ENCODE data around the gene TCEA3. TPM values are rescaled to one million over a fixed set of nuclear protein-coding genes. Genes with fewer than 3 reads are reported as not detected.
A peak's percentile ranks its signal among the peaks of the same experiment; 100 is the strongest.

TCEA3 gene
- total RNA-seq, 2 experiments from 2014 or later: 18.3 to 19.5 TPM

DNA sequence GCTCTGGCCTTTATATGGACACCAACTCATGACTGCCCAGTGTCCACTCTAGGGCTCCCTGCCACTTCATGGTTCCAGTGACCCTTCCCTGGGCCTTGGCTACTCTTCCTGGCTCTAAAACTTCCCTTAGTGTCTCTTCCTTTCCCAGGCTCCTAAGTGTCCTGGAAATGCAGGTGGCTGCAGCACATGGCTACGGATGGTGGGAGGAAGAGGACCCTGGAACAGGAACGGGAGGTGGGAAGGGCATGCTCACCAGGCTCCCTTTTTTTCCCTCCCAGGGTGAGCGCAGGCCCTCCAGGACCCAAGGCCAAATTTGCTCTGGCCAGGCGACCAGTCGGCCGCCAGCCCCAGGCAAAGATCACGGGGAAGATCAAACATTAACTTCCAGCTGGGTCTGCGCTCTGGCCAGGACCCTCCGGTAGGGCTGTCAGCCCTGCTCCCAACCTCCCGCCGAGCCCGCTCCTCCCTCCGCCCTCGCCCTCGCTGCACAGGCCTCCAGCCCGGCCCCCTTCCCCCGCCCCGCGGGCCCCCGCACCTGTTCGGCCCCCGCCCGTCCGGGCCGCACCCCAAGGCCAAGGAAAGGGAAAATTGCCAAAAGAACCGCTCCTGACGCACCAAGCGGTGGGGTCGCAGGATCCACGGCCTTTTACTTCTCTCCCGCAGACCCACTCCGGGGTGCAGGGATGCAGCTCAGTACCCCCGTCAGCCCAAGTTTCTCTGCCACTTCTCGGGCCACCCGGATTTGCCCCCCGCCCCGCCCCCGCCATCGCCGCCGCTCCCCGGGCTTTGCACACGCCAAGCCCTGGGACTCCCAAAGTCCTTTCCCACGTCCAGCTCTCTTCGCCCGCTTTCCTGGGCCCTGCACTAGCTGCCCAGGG lies 894 bp downstream of the TCEA3 start:
- H3K36me3 Mint-ChIP-seq (ENCODE audit: low read depth): no peaks in the 10 kb centered on the region
- peaks cover 48% of the 10 kb centered on the region for H3K4me1 Mint-ChIP-seq
- ChIA-PET POLR2A (no interaction called here), CTCF (interaction anchor here (1.7 kb wide), 1 partner anchor 13 kb away, joined by 6 read pairs; no protein-coding TSS in a partner anchor)
- H3K4me3 Mint-ChIP-seq: peak overlapping the region; percentile 72
- H3K9me3 Mint-ChIP-seq: no peaks in the 10 kb centered on the region
- peaks cover 33% of the 10 kb centered on the region for H3K27me3 Mint-ChIP-seq
- no peak for DNase-seq
- peak overlapping the region; percentile 92 for H3K27ac Mint-ChIP-seq

DNA sequence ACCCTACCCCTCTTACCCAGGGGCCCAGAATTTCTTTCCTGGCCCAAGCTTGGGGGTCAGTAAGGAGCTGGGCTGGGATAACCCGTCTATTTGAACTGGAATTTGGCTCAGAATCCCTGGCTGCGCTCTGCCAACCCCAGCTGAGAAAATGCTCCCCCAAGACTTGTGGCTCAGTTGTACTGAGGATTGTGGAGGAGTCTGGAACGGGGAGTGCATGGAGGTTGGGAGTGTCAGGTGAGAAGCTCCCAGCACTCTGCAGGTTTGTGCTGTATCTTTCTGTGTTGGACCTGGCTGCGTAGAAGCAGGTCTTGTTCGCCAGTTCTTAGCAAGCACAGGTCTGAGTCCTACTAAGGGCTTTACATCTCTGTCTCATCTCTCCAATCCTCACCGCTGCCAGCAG lies 1.6 kb downstream of the TCEA3 start:
- Mint-ChIP-seq H3K36me3 (ENCODE audit: low read depth) (no peaks in the 10 kb centered on the region), H3K9me3 (no peaks in the 10 kb centered on the region), H3K27me3 (peaks cover 28% of the 10 kb centered on the region), H3K27ac (peak overlapping the region; percentile 92), H3K4me3 (peak overlapping the region; percentile 72), H3K4me1 (peaks cover 48% of the 10 kb centered on the region)
- CTCF ChIA-PET: interaction anchor here (0.6 to 2.6 kb wide), 3 partner anchors 19 to 195 kb away, joined by 3 to 9 read pairs (median 3); no protein-coding TSS in a partner anchor
- POLR2A ChIA-PET: no interaction called here
- no peak for DNase-seq

DNA sequence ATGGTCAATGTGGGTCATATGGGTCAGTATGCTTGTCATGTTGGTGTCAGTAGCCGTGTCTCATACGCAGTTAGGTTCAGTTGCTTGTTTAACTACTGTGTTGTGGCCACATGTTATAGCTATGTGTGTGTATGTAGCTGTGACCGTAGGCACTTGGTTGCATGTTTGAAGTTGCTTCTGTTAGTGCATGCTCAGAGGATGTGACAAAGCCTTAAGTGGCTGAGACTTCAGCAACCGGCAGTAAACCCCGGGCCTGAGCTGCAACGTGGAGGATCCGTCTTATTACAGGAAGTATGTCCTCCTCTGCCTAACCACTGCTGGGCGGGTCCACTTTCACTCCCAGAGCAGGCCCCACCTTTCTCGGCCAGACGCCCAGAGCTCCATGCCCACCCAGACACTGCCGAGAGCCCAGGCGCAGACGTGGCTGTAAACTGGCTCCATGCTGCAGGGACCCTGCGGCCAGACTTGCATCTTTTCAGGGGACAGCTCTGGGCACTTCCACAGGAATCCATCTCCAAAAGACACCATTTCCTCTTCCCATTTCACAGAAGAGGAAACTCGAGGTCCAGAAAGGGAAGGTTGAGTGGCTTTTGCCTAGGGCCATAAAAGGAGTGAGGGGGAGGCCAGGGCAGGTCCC lies 2.2 kb downstream of the TCEA3 start:
- Mint-ChIP-seq H3K4me1 (peaks cover 48% of the 10 kb centered on the region), H3K27me3 (peaks cover 28% of the 10 kb centered on the region), H3K36me3 (ENCODE audit: low read depth) (no peaks in the 10 kb centered on the region), H3K9me3 (no peaks in the 10 kb centered on the region), H3K4me3 (peak overlapping the region; percentile 72), H3K27ac (peak overlapping the region; percentile 92)
- ChIA-PET CTCF (interaction anchor here (0.6 to 2.6 kb wide), 4 partner anchors 18 to 195 kb away, joined by 3 to 9 read pairs (median 4); no protein-coding TSS in a partner anchor), POLR2A (no interaction called here)
- peak; percentile 79 for DNase-seq

DNA sequence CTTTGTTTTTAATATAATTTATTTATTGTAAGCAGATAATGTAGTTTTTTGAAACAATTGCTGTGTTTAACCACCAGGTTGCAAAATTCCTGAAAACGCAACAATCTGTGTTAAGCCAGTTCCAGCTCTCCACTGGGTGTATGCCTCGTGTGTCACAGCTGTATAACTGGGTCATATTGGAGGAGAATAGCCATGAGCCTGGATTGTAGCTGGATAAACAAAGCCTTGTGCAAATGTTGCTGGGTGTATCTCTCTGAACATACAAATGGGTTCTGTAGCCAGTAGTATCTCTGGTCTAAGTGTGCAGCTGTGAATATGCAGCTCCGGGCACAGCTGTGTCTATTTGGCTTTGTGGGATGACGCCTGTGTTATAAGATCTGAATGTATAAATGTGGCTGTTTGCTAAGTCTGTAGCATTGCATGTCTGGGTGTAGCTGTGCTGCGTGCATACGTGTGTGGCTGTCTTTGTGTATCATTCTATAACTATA lies 2.8 kb downstream of the TCEA3 start:
- peaks cover 48% of the 10 kb centered on the region for H3K4me1 Mint-ChIP-seq
- POLR2A ChIA-PET: no interaction called here
- no peaks in the 10 kb centered on the region for H3K36me3 Mint-ChIP-seq (ENCODE audit: low read depth)
- CTCF ChIA-PET: interaction anchor here (1.4 to 2.6 kb wide), 3 partner anchors 18 to 24 kb away, joined by 3 to 9 read pairs (median 6); no protein-coding TSS in a partner anchor
- H3K9me3 Mint-ChIP-seq: no peaks in the 10 kb centered on the region
- H3K27ac Mint-ChIP-seq: peak overlapping the region; percentile 92
- H3K4me3 Mint-ChIP-seq: no peak overlapping the region
- H3K27me3 Mint-ChIP-seq: peaks cover 27% of the 10 kb centered on the region
- DNase-seq: no peak

DNA sequence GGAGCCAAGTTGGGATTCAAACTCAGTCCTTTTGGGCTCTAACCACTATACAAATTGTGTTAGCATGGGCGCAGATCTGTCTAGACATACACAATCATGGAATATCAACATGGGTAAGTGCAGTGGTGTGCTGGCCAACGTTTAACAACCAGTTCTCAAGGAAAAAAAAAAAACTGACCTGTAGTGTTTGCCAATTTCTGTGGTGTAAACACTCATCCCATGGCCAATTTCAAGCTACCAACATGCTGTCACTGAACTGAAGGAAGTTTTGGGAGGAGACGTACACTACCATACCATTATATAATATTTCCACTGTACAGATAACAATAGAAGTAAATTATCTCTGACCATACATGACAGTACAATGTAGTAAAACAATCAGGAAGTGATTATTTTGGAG lies 3.2 kb downstream of the TCEA3 start:
- H3K9me3 Mint-ChIP-seq: no peaks in the 10 kb centered on the region
- no peak for DNase-seq
- H3K4me1 Mint-ChIP-seq: peaks cover 48% of the 10 kb centered on the region
- no peaks in the 10 kb centered on the region for H3K36me3 Mint-ChIP-seq (ENCODE audit: low read depth)
- H3K27me3 Mint-ChIP-seq: peaks cover 23% of the 10 kb centered on the region
- POLR2A ChIA-PET: no interaction called here
- no peak overlapping the region for H3K27ac Mint-ChIP-seq
- no peak overlapping the region for H3K4me3 Mint-ChIP-seq
- CTCF ChIA-PET: interaction anchor here (1.4 to 2.6 kb wide), 3 partner anchors 17 to 24 kb away, joined by 3 to 9 read pairs (median 6); no protein-coding TSS in a partner anchor

DNA sequence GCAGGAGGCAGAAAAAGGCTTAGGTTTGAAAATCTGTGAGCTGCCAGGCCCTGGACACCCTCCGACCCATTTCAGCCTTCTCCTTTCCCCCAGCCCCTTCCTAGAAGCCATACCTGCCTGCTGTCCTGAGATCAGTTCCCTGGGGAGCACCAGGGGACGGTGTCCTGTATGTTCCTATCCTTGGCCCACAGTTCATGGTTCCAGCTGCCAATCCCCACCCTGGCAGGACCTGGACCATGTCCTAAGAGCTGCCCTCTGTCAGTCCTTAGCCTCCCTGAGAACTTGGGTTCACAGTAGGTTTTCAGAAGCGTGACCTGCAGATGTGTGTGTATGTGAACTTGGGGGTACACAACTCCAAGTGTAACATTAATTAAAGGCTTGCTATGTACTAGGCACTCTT lies 3.8 kb downstream of the TCEA3 start:
- H3K4me3 Mint-ChIP-seq: no peak overlapping the region
- ChIA-PET POLR2A (no interaction called here), CTCF (interaction anchor here (0.8 to 2.6 kb wide), 3 partner anchors 17 to 217 kb away, joined by 3 to 9 read pairs (median 6); no protein-coding TSS in a partner anchor)
- no peaks in the 10 kb centered on the region for H3K36me3 Mint-ChIP-seq (ENCODE audit: low read depth)
- no peaks in the 10 kb centered on the region for H3K9me3 Mint-ChIP-seq
- no peak for DNase-seq
- peaks cover 47% of the 10 kb centered on the region for H3K4me1 Mint-ChIP-seq
- H3K27ac Mint-ChIP-seq: no peak overlapping the region
- H3K27me3 Mint-ChIP-seq: peaks cover 17% of the 10 kb centered on the region

DNA sequence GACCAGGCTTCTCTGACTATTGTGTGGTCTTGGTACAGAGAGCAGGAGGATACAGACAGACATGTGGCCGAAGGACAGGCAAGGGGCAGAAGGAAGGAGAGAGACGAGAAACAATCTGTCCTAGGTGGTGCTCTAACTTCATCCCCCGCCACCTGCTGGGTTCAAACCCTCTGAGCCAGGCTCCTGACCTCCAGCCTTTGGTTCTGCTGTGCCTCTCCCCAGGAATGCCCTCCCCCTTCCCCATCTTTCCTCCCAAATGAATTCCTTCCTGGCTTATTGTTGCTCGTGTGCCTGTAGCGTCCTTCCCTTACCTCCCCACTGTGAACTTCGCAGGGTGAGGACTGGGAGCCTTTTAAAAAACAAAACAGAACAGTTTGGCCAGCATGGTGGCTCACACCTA lies 5.4 kb downstream of the TCEA3 start:
- H3K36me3 Mint-ChIP-seq (ENCODE audit: low read depth): no peaks in the 10 kb centered on the region
- ChIA-PET POLR2A (no interaction called here), CTCF (interaction anchor here (0.6 kb wide), 1 partner anchor 72 kb away, joined by 3 read pairs; no protein-coding TSS in a partner anchor)
- peak overlapping the region; percentile 25 for H3K27ac Mint-ChIP-seq
- H3K9me3 Mint-ChIP-seq: no peaks in the 10 kb centered on the region
- H3K4me1 Mint-ChIP-seq: peaks cover 43% of the 10 kb centered on the region
- no peak for DNase-seq
- H3K27me3 Mint-ChIP-seq: peaks cover 6% of the 10 kb centered on the region
- H3K4me3 Mint-ChIP-seq: no peak overlapping the region

DNA sequence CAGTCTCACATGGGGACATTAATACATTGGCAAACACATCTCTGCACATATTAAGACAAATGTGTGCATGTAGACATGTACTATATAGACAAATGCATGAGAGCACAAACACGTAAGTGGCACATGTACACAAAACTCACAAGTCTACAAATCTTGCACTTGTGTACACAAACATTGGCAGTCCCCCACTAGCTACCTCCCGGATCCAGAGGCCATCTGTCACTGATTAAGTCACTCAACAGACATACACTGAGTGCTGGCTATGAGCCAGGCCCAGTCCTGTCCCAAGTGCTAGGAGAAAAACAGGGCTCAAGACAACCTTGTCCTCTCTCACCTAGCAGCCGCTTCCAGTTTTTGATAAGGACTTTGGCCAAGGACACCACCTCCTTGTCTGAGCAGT lies 7.0 kb downstream of the TCEA3 start:
- DNase-seq: no peak
- H3K4me3 Mint-ChIP-seq: no peak overlapping the region
- ChIA-PET CTCF (interaction anchor here (1.3 to 1.5 kb wide), 2 partner anchors 14 to 80 kb away, joined by 3 to 4 read pairs; no protein-coding TSS in a partner anchor), POLR2A (no interaction called here)
- H3K4me1 Mint-ChIP-seq: peaks cover 28% of the 10 kb centered on the region
- H3K27ac Mint-ChIP-seq: no peak overlapping the region
- H3K9me3 Mint-ChIP-seq: no peaks in the 10 kb centered on the region
- H3K27me3 Mint-ChIP-seq: no peaks in the 10 kb centered on the region
- no peaks in the 10 kb centered on the region for H3K36me3 Mint-ChIP-seq (ENCODE audit: low read depth)

DNA sequence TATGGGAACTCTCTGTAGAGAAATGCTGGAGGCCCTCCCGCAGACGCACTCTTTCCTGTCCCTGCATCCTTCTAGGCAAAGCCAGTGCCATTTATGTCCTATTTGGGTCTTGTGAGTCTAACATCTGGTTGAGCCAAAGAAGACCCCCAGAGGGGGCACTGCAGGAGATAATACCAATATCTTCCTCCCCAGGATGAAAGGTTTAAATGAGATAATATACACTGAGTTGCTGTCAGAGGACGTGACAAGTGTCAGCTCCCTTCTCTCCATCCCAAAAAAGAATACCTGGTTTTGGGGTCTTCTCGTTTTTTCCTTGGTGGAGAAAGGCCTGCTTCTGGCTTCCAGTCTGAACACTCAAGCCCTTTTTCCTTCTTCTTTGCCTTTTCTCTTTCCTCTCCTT lies 7.6 kb downstream of the TCEA3 start:
- Mint-ChIP-seq H3K27ac (no peak overlapping the region), H3K4me1 (peaks cover 22% of the 10 kb centered on the region), H3K4me3 (no peak overlapping the region), H3K27me3 (no peaks in the 10 kb centered on the region), H3K9me3 (no peaks in the 10 kb centered on the region), H3K36me3 (ENCODE audit: low read depth) (no peaks in the 10 kb centered on the region)
- ChIA-PET CTCF (interaction anchor here (1.3 to 1.5 kb wide), 2 partner anchors 13 to 80 kb away, joined by 3 to 4 read pairs; no protein-coding TSS in a partner anchor), POLR2A (no interaction called here)
- no peak for DNase-seq

DNA sequence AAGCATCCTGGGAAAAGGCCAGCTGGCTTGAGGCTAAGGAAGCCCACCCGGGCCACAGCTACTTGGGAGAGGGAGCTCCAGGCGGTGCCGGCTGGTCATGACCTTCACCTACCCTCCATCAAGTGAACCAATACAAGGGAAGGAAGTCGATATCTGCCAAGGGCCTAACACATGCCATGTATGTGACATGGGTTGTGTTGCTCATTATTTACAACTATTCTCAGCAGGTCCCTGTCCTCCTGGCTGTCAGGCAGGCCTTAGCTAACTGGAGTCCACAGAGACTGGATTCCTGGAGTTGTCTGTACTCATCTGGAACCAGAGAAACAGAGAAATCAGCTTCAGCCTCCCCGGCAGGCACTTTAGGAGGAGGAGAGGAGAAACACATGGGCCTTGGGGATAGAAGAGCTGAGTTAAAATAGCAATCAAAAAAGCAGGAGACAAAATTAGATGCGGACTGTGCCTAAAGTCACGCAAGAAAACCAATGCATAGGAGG lies 15.7 kb downstream of the TCEA3 start:
- DNase-seq: no peak
- POLR2A ChIA-PET: interaction anchor here (0.6 kb wide), 1 partner anchor 18 kb away, joined by 3 read pairs; no protein-coding TSS in a partner anchor
- no peak overlapping the region for H3K4me3 Mint-ChIP-seq
- H3K9me3 Mint-ChIP-seq: no peaks in the 10 kb centered on the region
- H3K36me3 Mint-ChIP-seq (ENCODE audit: low read depth): no peaks in the 10 kb centered on the region
- no peaks in the 10 kb centered on the region for H3K27me3 Mint-ChIP-seq
- H3K27ac Mint-ChIP-seq: no peak overlapping the region
- CTCF ChIA-PET: interaction anchor here (0.9 kb wide), 1 partner anchor 13 kb away, joined by 3 read pairs; no protein-coding TSS in a partner anchor
- peaks cover 6% of the 10 kb centered on the region for H3K4me1 Mint-ChIP-seq

DNA sequence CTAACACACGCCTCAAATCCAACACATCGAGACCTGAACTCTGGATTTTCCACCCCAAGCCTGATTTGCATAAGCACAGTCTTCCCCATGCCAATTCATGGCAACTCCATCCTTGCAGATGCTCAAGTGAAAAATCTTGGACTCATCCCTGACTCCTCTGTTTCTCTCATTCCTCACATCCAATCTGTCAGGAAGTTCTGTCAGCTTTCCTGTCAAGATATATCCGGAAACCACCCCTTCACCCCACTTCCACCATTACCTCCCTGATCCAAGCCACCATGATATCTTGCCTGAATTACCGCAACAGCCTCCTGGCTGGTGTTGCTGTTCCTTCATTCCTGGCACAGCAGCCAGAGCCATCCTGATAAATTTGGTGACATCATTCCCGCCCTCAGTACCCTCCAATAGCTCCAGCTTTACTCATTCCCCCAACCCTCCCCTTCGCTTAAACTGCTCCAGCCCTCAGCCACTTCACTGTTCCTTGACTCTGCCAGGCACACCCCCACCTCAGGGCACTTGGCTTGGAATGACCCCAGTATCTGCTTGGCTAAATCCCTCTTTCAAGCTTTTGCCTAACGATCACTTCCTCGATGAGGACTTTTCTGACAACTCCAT lies 17.4 kb downstream of the TCEA3 start:
- no peak for DNase-seq
- CTCF ChIA-PET: no interaction called here
- Mint-ChIP-seq H3K27me3 (no peaks in the 10 kb centered on the region), H3K4me1 (peaks cover 15% of the 10 kb centered on the region), H3K36me3 (ENCODE audit: low read depth) (no peaks in the 10 kb centered on the region), H3K9me3 (no peaks in the 10 kb centered on the region), H3K4me3 (no peak overlapping the region), H3K27ac (no peak overlapping the region)
- POLR2A ChIA-PET: no interaction called here

DNA sequence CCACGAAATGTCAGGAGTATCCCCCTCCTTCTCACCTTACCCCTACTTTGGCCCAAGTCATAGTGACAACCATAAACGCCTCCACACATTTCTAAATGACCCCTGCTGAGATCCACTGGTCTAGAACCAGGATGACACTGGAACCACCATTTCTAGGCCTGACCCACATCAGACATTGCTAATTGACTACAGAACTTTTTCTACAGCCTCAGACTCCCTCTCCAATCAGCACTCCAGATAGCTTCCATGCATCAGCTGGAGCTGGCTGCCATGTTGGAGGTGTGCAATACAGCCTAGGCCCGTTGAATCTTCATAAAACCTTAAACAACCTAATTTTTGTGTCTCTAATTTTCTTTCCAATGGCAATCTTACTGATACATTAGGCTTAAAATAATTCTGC lies 18.6 kb downstream of the TCEA3 start:
- no peak for DNase-seq
- Mint-ChIP-seq H3K27me3 (no peaks in the 10 kb centered on the region), H3K36me3 (ENCODE audit: low read depth) (no peaks in the 10 kb centered on the region), H3K4me1 (peaks cover 15% of the 10 kb centered on the region), H3K27ac (no peak overlapping the region), H3K4me3 (no peak overlapping the region), H3K9me3 (no peaks in the 10 kb centered on the region)
- CTCF ChIA-PET: no interaction called here
- POLR2A ChIA-PET: no interaction called here
